22Rv1 (cell line): ENCODE data around the gene SERPINB11.

Experiments used
- H3K27ac ChIP-seq: fragments of 450-650 bp; 2 replicates; pipeline ENCODE4 v1.5.1; 2017
- ZFX ChIP-seq: fragments of 450-650 bp; IDR thresholded peaks from 2 replicates; pipeline ENCODE4 v1.6.1; 2017; ENCODE audit warnings: antibody characterized with exemption, borderline replicate concordance
- TF ChIP-seq, protein P1 (sequence below): fragments of 450-650 bp; IDR thresholded peaks from 2 replicates; pipeline ENCODE4 v1.5.1; 2017; ENCODE audit warnings: mild to moderate bottlenecking

The SERPINB11 gene

GRCh38 chr18:63681449-63682340 lies 21.1 kb upstream of the SERPINB11 start:
- peak overlapping the region; percentile 86 for H3K27ac ChIP-seq
- no peak for TF ChIP-seq ZFX
- TF ChIP-seq, protein P1, sequence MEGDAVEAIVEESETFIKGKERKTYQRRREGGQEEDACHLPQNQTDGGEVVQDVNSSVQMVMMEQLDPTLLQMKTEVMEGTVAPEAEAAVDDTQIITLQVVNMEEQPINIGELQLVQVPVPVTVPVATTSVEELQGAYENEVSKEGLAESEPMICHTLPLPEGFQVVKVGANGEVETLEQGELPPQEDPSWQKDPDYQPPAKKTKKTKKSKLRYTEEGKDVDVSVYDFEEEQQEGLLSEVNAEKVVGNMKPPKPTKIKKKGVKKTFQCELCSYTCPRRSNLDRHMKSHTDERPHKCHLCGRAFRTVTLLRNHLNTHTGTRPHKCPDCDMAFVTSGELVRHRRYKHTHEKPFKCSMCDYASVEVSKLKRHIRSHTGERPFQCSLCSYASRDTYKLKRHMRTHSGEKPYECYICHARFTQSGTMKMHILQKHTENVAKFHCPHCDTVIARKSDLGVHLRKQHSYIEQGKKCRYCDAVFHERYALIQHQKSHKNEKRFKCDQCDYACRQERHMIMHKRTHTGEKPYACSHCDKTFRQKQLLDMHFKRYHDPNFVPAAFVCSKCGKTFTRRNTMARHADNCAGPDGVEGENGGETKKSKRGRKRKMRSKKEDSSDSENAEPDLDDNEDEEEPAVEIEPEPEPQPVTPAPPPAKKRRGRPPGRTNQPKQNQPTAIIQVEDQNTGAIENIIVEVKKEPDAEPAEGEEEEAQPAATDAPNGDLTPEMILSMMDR, result no peak

DNA sequence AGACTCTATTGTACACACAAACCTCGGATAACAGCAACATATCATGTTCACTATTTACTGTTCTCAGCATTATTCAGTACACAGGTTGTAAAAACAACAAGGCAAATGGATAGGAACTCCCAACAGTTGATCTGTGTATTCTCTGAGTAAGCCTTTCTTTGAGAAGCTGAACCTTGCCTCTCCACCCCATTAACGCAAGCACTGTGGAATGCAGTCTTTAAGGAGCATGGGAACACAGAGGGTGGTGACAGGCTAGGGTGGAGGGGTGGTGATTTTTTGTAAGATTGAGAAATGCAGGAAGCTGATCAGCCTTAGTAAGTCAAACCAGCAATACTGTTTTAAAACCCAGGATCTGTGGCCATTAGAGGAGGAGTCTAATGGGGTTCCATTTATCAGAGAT lies 19.6 kb upstream of the SERPINB11 start:
- H3K27ac ChIP-seq, result peak overlapping the region; percentile 86
- TF ChIP-seq ZFX, result no peak
- TF ChIP-seq, protein P1, result no peak

GRCh38 chr18:63683890-63684289 lies 18.9 kb upstream of the SERPINB11 start:
- 0 out of 2 replicates have a peak overlapping the region, but pooled peaks have one; percentile 86 for H3K27ac ChIP-seq

DNA sequence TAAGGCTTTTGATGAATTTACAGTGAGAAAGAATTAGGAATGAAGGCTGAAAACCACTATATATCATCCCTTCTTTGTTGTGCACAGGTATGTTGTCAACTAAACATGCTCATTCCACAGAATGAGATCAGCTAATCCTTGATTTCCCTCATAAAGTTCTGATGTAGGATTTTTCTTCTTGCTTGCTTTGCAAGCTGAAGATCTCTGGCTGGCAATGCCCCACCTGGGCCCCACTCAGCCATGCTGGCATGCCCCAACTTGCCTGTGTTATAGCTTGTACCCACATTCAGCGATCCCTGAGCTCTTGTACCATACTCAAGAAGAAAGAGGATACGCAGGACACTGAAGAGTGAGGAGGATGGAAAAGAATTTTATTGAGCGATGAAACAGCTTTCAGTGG lies 18.0 kb upstream of the SERPINB11 start:
- TF ChIP-seq ZFX, result no peak
- TF ChIP-seq, protein P1, result no peak
- H3K27ac ChIP-seq, result no peak overlapping the region

More at GRCh38 chr18:63683890-63684289, 18.9 kb upstream of the SERPINB11 start:
- TF ChIP-seq, protein P1, result no peak
- TF ChIP-seq ZFX, result no peak

- no peak for TF ChIP-seq ZFX
- no peak overlapping the region for H3K27ac ChIP-seq
Observed at GRCh38 chr18:63686871-63687270, 15.9 kb upstream of the SERPINB11 start.

- no peak overlapping the region for H3K27ac ChIP-seq
Observed at GRCh38 chr18:63689064-63689463, 13.7 kb upstream of the SERPINB11 start.

DNA sequence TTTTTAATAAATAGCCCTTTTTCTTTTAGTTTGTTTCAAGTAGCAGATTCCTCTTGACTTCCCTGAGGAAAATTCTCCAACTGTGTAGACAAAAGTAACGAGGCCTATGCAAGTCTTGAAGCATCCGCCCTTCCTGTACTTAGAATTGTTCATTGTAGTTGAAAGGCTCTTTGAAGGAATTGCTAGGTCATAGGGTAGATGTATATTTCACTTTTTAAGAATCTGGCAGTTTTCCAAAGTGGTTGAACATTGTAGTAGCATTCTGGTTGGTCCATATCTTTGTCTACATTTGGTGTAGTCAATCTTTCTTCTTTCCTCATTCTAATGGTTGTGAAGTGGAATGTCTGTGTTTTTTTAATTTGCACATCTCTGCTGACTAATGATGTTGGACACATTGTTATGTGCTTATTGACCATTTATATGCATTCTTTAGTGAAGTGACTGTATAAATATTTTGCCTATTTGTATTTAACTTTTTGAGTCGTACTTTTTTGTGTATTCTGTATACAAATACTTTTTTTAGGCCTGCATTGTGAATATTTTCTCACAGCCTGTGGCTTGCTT lies 5.6 kb upstream of the SERPINB11 start:
- TF ChIP-seq ZFX, result no peak
- TF ChIP-seq, protein P1, result no peak
- no peak overlapping the region for H3K27ac ChIP-seq

More at GRCh38 chr18:63689064-63689463, 13.7 kb upstream of the SERPINB11 start:
- TF ChIP-seq, protein P1, result no peak
- TF ChIP-seq ZFX, result no peak
